ENCODE results near the gene NCOA4. TPM values are rescaled to one million over a fixed set of nuclear protein-coding genes. Genes with fewer than 3 reads are reported as not detected.

Gene NCOA4
- total RNA-seq, 1 donor from 2014 or later = 101 TPM

- Mint-ChIP-seq H3K4me3 (peak overlapping the region; percentile 79), H3K9me3 (no peaks in the 10 kb centered on the region), H3K36me3 (ENCODE audit: low read depth) (peaks cover 5% of the 10 kb centered on the region), H3K27me3 (ENCODE audit: insufficient read depth) (no peaks in the 10 kb centered on the region), H3K4me1 (ENCODE audit: low read depth) (peaks cover 70% of the 10 kb centered on the region), H3K27ac (peak overlapping the region; percentile 74)
- intact Hi-C loops (cut with micrococcal nuclease) = loop anchor here (1.0 to 10.0 kb wide), 9 partner anchors 8 to 1048 kb away; partner anchors contain the start of genes ALOX5, DEPP1, TIMM23 and ZFAND4
- DNase-seq (ENCODE audit: low spot score) = peak; percentile 80
Observed at GRCh38 chr10:46022978-46023702, 7.3 kb downstream of the NCOA4 start.

- no peaks in the 10 kb centered on the region for H3K27me3 Mint-ChIP-seq (ENCODE audit: insufficient read depth)
- H3K27ac Mint-ChIP-seq = no peak overlapping the region
- no peak for DNase-seq (ENCODE audit: low spot score)
- intact Hi-C loops (cut with micrococcal nuclease) = loop anchor here (5.0 to 10.0 kb wide), 5 partner anchors 247 to 1046 kb away; partner anchors contain the start of genes ALOX5, DEPP1, ZFAND4 and ZNF22
- H3K4me3 Mint-ChIP-seq = no peak overlapping the region
- peaks cover 9% of the 10 kb centered on the region for H3K36me3 Mint-ChIP-seq (ENCODE audit: low read depth)
- H3K9me3 Mint-ChIP-seq = no peaks in the 10 kb centered on the region
- H3K4me1 Mint-ChIP-seq (ENCODE audit: low read depth) = peaks cover 64% of the 10 kb centered on the region
Observed at GRCh38 chr10:46020344-46020657, 10.1 kb downstream of the NCOA4 start.

- Mint-ChIP-seq H3K4me3 (peak overlapping the region; percentile 24), H3K9me3 (no peaks in the 10 kb centered on the region), H3K27me3 (ENCODE audit: insufficient read depth) (no peaks in the 10 kb centered on the region), H3K27ac (no peak overlapping the region), H3K4me1 (ENCODE audit: low read depth) (peaks cover 61% of the 10 kb centered on the region), H3K36me3 (ENCODE audit: low read depth) (peaks cover 11% of the 10 kb centered on the region)
- no peak for DNase-seq (ENCODE audit: low spot score)
- intact Hi-C loops (cut with micrococcal nuclease) = loop anchor here (5.0 to 10.0 kb wide), 5 partner anchors 248 to 1045 kb away; partner anchors contain the start of genes ALOX5, DEPP1, ZFAND4 and ZNF22
Observed at GRCh38 chr10:46019569-46020343, 10.7 kb downstream of the NCOA4 start.

GRCh38 chr10:46019177-46019528 is 11.3 kb downstream of the NCOA4 start:
- no peaks in the 10 kb centered on the region for H3K9me3 Mint-ChIP-seq
- no peak overlapping the region for H3K27ac Mint-ChIP-seq
- H3K36me3 Mint-ChIP-seq (ENCODE audit: low read depth) = peaks cover 17% of the 10 kb centered on the region
- intact Hi-C loops (cut with micrococcal nuclease) = no loop called here
- no peak overlapping the region for H3K4me3 Mint-ChIP-seq
- H3K27me3 Mint-ChIP-seq (ENCODE audit: insufficient read depth) = no peaks in the 10 kb centered on the region
- no peak for DNase-seq (ENCODE audit: low spot score)
- H3K4me1 Mint-ChIP-seq (ENCODE audit: low read depth) = peaks cover 60% of the 10 kb centered on the region

GRCh38 chr10:46018453-46019176 is 11.8 kb downstream of the NCOA4 start:
- DNase-seq (ENCODE audit: low spot score) = no peak
- Mint-ChIP-seq H3K4me1 (ENCODE audit: low read depth) (peaks cover 54% of the 10 kb centered on the region), H3K9me3 (no peaks in the 10 kb centered on the region), H3K36me3 (ENCODE audit: low read depth) (peaks cover 18% of the 10 kb centered on the region), H3K27ac (no peak overlapping the region), H3K4me3 (no peak overlapping the region), H3K27me3 (ENCODE audit: insufficient read depth) (no peaks in the 10 kb centered on the region)
- intact Hi-C loops (cut with micrococcal nuclease) = no loop called here

- H3K4me1 Mint-ChIP-seq (ENCODE audit: low read depth) = peaks cover 50% of the 10 kb centered on the region
- no peaks in the 10 kb centered on the region for H3K9me3 Mint-ChIP-seq
- H3K4me3 Mint-ChIP-seq = no peak overlapping the region
- no peak overlapping the region for H3K27ac Mint-ChIP-seq
- peaks cover 21% of the 10 kb centered on the region for H3K36me3 Mint-ChIP-seq (ENCODE audit: low read depth)
- H3K27me3 Mint-ChIP-seq (ENCODE audit: insufficient read depth) = no peaks in the 10 kb centered on the region
- no peak for DNase-seq (ENCODE audit: low spot score)
- intact Hi-C loops (cut with micrococcal nuclease) = no loop called here
Observed at GRCh38 chr10:46017733-46018132, 12.7 kb downstream of the NCOA4 start.

- Mint-ChIP-seq H3K4me1 (ENCODE audit: low read depth) (peaks cover 47% of the 10 kb centered on the region), H3K9me3 (no peaks in the 10 kb centered on the region), H3K4me3 (no peak overlapping the region), H3K27me3 (ENCODE audit: insufficient read depth) (no peaks in the 10 kb centered on the region), H3K36me3 (ENCODE audit: low read depth) (peaks cover 26% of the 10 kb centered on the region), H3K27ac (peak overlapping the region; percentile 10)
- intact Hi-C loops (cut with micrococcal nuclease) = no loop called here
- no peak for DNase-seq (ENCODE audit: low spot score)
Observed at GRCh38 chr10:46016811-46017210, 13.6 kb downstream of the NCOA4 start.

- DNase-seq (ENCODE audit: low spot score) = no peak
- Mint-ChIP-seq H3K9me3 (no peaks in the 10 kb centered on the region), H3K4me1 (ENCODE audit: low read depth) (peaks cover 44% of the 10 kb centered on the region), H3K27me3 (ENCODE audit: insufficient read depth) (no peaks in the 10 kb centered on the region), H3K36me3 (ENCODE audit: low read depth) (peaks cover 27% of the 10 kb centered on the region), H3K27ac (no peak overlapping the region), H3K4me3 (no peak overlapping the region)
- intact Hi-C loops (cut with micrococcal nuclease) = no loop called here
Observed at GRCh38 chr10:46016190-46016589, 14.2 kb downstream of the NCOA4 start.

GRCh38 chr10:46014683-46015405 is 15.6 kb downstream of the NCOA4 start:
- peaks cover 31% of the 10 kb centered on the region for H3K4me1 Mint-ChIP-seq (ENCODE audit: low read depth)
- no peak overlapping the region for H3K27ac Mint-ChIP-seq
- DNase-seq (ENCODE audit: low spot score) = no peak
- no peaks in the 10 kb centered on the region for H3K9me3 Mint-ChIP-seq
- H3K27me3 Mint-ChIP-seq (ENCODE audit: insufficient read depth) = no peaks in the 10 kb centered on the region
- intact Hi-C loops (cut with micrococcal nuclease) = no loop called here
- no peak overlapping the region for H3K4me3 Mint-ChIP-seq
- H3K36me3 Mint-ChIP-seq (ENCODE audit: low read depth) = peaks cover 34% of the 10 kb centered on the region

- no peaks in the 10 kb centered on the region for H3K9me3 Mint-ChIP-seq
- peaks cover 24% of the 10 kb centered on the region for H3K4me1 Mint-ChIP-seq (ENCODE audit: low read depth)
- H3K27ac Mint-ChIP-seq = no peak overlapping the region
- peaks cover 39% of the 10 kb centered on the region for H3K36me3 Mint-ChIP-seq (ENCODE audit: low read depth)
- intact Hi-C loops (cut with micrococcal nuclease) = no loop called here
- H3K4me3 Mint-ChIP-seq = no peak overlapping the region
- no peak for DNase-seq (ENCODE audit: low spot score)
- no peaks in the 10 kb centered on the region for H3K27me3 Mint-ChIP-seq (ENCODE audit: insufficient read depth)
Observed at GRCh38 chr10:46014206-46014605, 16.2 kb downstream of the NCOA4 start.

- Mint-ChIP-seq H3K9me3 (no peaks in the 10 kb centered on the region), H3K27me3 (ENCODE audit: insufficient read depth) (no peaks in the 10 kb centered on the region), H3K27ac (no peak overlapping the region), H3K4me1 (ENCODE audit: low read depth) (peaks cover 12% of the 10 kb centered on the region), H3K4me3 (no peak overlapping the region), H3K36me3 (ENCODE audit: low read depth) (peaks cover 43% of the 10 kb centered on the region)
- no peak for DNase-seq (ENCODE audit: low spot score)
- intact Hi-C loops (cut with micrococcal nuclease) = no loop called here
Observed at GRCh38 chr10:46012746-46013145, 17.7 kb downstream of the NCOA4 start.

GRCh38 chr10:46006219-46006618 is 24.2 kb downstream of the NCOA4 start:
- DNase-seq (ENCODE audit: low spot score) = no peak
- Mint-ChIP-seq H3K36me3 (ENCODE audit: low read depth) (peaks cover 45% of the 10 kb centered on the region), H3K4me1 (ENCODE audit: low read depth) (no peaks in the 10 kb centered on the region), H3K9me3 (no peaks in the 10 kb centered on the region), H3K27me3 (ENCODE audit: insufficient read depth) (no peaks in the 10 kb centered on the region), H3K27ac (no peak overlapping the region), H3K4me3 (no peak overlapping the region)
- intact Hi-C loops (cut with micrococcal nuclease) = no loop called here
